GM21786 (cell line): ENCODE results near the gene THRAP3.

Experiments
- ATAC-seq: cut with Tn5 transposase; IDR thresholded peaks from one replicate; pipeline ENCODE4 v1.9.1; 2021; ENCODE audit not compliant: unreplicated experiment

THRAP3 gene

DNA sequence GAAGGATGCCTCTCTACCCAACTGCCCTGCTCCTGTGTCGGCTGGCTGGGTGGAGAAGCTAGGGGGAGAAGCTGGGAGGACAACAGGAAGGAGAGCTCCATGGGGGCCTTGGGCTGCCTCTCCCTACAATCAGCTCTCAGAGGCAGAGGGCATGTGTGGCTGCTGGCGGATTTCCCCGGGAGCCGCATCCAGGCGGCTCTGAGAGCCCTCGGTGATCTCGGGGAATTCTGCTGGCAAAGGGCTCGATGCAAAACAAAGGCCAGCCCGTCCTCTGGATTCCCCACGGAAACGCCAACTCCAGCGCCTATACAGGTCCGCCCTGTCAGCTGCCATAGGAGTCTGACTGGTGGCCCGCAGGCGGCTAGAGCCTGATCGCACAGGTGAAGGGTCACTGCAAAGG is 125.6 kb downstream of the THRAP3 start:
- ATAC-seq, result no peak

DNA sequence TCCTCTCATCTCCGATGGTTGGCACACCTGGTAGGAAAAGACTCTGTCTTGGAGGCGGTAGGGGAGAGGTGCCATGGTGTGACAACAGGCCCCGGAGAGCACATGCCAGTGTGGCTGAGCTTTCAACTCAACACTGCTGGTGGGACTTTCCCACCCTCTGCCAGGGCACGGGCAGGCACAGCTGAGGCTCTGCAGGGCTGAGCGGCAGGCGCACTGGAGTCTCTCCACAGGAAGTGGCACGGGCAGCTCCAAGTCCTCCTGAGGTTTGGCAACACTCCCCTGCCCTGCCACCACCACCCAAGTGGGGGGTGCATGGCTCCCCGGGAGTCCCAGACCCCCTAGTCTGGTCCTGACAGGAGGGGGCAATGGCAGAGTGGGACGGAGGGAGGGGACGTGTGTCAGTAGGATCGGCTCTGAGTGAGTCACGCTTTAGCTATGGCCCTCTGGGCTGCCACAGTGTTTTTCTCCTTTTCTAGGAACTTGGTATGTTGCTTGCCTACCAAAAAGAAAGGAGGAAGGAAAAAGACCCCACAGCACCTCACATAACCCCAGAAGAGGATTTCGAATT is 126.5 kb downstream of the THRAP3 start:
- no peak for ATAC-seq

DNA sequence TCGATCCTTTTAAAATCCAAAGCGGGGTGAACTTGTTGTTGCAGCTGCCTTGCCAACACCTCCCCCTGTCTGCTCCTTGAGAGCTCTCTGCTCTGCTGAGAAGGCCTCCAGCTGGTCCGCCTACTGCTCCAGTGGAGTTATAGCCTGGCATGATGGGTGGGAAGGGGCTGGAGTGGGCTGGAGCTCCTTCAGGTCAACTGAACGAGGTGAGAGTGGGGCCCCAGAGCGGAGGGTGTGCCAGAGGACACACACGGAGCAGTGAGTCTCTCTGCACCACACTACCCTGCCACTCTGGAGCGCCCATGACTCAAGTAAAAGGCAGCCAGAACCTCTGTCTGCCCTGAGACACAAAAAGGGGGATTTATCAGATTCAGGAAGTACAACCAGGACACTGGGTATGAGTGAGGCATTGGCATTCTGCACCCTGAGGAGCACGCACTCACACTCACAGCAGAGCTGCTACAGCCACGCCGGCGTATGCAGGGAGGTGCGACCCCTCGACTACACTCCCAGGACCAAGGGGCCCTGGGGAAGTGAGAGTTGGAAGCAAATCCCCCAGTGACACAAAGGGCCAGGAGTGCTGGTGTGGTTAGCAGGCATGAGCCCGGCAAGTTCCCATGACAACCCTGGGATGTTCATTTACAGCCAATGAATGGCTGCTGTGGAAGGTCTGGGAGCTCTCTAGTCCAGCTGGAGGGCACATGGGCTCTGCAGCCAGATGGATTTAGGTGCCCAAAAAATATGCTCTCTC is 127.2 kb downstream of the THRAP3 start:
- ATAC-seq, result no peak

DNA sequence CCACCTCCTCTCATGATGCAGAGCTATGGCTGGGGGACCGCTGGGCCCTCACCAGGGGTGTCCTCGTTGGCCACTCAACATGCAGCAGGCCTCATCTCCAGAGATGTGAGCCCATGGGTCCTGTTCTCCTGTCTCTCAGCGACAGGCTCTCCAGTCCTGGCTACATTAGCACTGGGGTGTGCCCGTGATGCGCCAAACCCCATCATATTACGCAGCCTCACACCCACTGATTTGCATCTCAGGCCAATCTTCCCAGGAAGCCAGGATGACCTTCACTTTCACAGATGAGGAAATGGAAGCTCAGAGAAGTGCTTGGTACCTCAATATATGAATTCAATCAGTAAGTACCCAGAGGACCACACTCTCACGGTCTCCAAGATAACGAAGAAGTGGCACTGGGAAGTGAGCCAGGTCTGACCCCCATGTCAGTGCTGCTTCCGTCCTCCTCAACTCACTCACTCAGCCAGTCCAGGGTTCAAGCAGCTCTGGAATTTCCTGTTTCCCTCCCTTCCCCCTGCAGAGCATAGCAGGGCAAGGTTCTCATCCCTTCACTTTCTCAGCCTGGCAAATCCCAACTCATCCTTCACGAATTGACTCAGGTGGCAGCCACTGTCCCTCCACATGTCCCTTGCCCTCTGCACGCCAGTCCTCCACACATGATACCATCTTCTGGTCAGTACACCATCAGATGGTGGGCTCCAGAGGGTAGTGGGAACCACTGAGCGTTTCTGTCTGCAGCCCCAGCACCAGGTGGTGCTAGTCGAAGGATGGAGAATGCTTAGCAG is 128.1 kb downstream of the THRAP3 start:
- no peak for ATAC-seq

DNA sequence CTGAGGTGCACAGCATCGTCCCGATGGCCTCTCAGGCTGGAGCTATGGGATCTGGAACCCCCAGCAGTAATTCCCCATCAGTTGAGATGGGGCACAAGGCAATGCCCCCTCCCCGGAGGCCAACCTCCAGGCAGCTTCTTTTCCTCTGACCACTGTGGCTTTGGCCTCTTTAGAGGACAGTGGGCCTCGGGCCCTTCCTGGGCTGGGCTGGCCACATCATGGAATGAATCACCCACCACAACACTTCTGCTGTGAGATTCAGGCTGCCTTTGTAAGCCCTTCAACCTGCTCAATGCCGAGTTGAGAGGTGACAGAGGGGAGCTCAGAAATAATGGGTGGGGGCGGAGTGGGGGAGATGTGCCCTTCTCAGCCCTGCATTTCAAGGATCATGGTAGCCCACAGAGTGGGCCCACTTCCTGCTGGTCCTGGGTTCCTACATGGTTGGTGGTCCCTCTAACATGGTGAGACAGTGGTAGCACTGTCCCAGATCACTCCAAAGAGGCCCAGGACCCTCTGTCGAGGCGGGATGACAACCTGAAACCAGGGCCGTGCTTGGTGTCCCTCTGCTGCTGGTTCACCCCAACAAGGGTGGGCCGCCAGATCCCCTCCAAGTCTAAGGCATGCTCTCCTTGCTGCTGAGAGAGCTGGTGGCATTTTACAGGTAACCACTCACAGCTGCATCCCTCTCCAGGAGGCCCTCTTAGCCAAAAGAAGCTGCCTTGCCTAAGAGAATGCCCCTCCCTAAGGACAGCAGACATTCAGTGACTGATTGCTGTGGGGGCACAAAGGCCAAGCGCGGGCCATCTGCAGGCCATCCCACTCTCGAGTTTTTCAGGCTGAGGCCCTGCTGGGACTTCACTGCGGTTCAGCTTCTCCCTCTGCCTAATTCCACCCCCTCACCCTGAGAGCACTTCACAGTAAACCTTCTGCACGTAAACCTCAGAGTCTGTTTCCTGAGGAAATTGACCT is 129.0 kb downstream of the THRAP3 start:
- no peak for ATAC-seq

DNA sequence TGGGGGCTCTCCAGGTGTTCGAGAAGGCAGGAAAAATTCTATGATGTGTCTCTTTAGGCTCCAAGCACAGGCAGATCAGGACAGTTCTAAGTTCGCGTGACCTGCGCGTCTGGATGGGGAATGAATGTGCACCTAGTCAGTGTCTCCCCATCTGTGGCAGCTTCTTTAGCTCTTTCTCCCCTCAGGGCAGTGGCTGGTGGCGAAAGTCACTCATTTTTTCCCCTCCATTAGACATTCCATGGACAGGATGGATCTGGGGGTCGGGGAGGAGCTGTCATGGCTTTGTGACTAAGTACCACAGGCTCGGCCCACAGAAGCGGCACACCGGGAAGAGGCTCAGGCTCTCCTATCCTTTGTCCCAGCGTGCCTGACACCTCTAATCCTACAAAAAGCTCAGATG is 130.2 kb downstream of the THRAP3 start:
- no peak for ATAC-seq
